Measurements from ENCODE around the gene SERPINH1. TPM values are rescaled to one million over a fixed set of nuclear protein-coding genes. Genes with fewer than 3 reads are reported as not detected.

Gene SERPINH1
- total and polyA plus RNA-seq, 2 of the 13 experiments (the other 11 are each of a cell fraction or from before 2014, with no cell fraction given), result 83.6 to 83.8 TPM

- Histone ChIP-seq H3K4me3 (replicated peaks in 1 of 3; ENCODE audit: insufficient read depth in 1 of 3, low read depth in 2 of 3, low read length in 3 of 3) (0 out of 6 replicates have a peak overlapping the region, but pooled peaks of 1 of the 3 experiments have one; percentile 2), H3K4me2 (ENCODE audit: low read depth, low read length) (peak overlapping the region; percentile 65), H2AFZ (ENCODE audit: low read length) (no peak overlapping the region), H3K9me3 (ENCODE audit: low read length) (no peaks in the 10 kb centered on the region), H3K27me3 (ENCODE audit: control insufficient read depth in 1 of 2, insufficient read depth in 2 of 2, low read length in 2 of 2) (peaks cover 4 to 39% of the 10 kb centered on the region in 2 experiments; a peak in 4 of 5 replicates), H4K20me1 (ENCODE audit: insufficient read depth, low read length) (no peaks in the 10 kb centered on the region), H3K79me2 (ENCODE audit: insufficient read depth, low read length) (no peaks in the 10 kb centered on the region), H3K36me3 (replicated peaks in 1 of 2; ENCODE audit: control insufficient read depth in 1 of 2, insufficient read depth in 2 of 2, low read length in 2 of 2) (no peaks in the 10 kb centered on the region), H3K9ac (ENCODE audit: insufficient read depth, low read depth, low read length) (no peak overlapping the region; the same call in 1 of the 2 replicates), H3K4me1 (ENCODE audit: insufficient read depth, low read length) (peaks cover 42% of the 10 kb centered on the region), H3K27ac (ENCODE audit: extremely low read length, insufficient read depth, low read length) (no peak overlapping the region)
- ChIA-PET CTCF (ENCODE audit: low intra/inter-chr PET ratio, low total read pairs) (no interaction called here), POLR2A (no interaction called here)
- ATAC-seq (no peak), DNase-seq (ENCODE audit: low spot score) (no peak), FAIRE-seq (no peak)
- no TSS peak for BruUV-seq (replicated peaks)
- WGBS (ENCODE audit: low lambda C conversion rate), result 35% methylated on average over 11 of the region's 11 CpGs
- intact Hi-C loops (cut with micrococcal nuclease; ENCODE audit: unreplicated experiment) (no loop called here), in situ Hi-C loops (cut with HindIII; ENCODE audit: extremely low pct_ligation_motif_present, low pct_unique_long_range_greater_than_20kb) (no loop called here)
- TF ChIP-seq ZNF383 (CRISPR knock-in tag; IDR thresholded peaks at IDR 0.05; ENCODE audit: borderline replicate concordance) (no peak), IRF2 (CRISPR knock-in tag; IDR thresholded peaks at IDR 0.05) (no peak), CREB1 (IDR thresholded peaks at IDR 0.05) (peak; percentile 15; the same call in 1 of the 2 replicates), CREB1 (CRISPR knock-in tag; IDR thresholded peaks at IDR 0.05) (no peak), IKZF4 (CRISPR knock-in tag; IDR thresholded peaks at IDR 0.05; ENCODE audit: borderline replicate concordance, low read depth, not compliant biosample characterization) (no peak), PBX3 (CRISPR knock-in tag; IDR thresholded peaks at IDR 0.05; ENCODE audit: borderline replicate concordance) (no peak), KDM6A (CRISPR knock-in tag; IDR thresholded peaks at IDR 0.05; ENCODE audit: low read depth) (no peak), ELF1 (CRISPR knock-in tag; IDR thresholded peaks at IDR 0.05) (no peak), ZNF318 (CRISPR knock-in tag; IDR thresholded peaks at IDR 0.05) (no peak), PATZ1 (CRISPR knock-in tag; IDR thresholded peaks at IDR 0.05) (no peak), IRF1 (CRISPR knock-in tag; IDR thresholded peaks at IDR 0.05; ENCODE audit: low read depth) (no peak)
Observed at GRCh38 chr11:75538150-75538942, 23.7 kb upstream of the SERPINH1 start.

Data from HepG2 (cell line).